Hypothalamus (tissue), 51 donors: Measurements from ENCODE around the gene SRSF10.
"Not testable (repeated sequence)": the region's sequence is repeated elsewhere in the genome, so short reads cannot be mapped to it uniquely, and the experiment has no call there.

Experiments
- DNase-seq, 51 donors: peaks; one replicate each; lab custom pipeline; 2025; lab: John Stamatoyannopoulos, UW

The SRSF10 gene

DNA sequence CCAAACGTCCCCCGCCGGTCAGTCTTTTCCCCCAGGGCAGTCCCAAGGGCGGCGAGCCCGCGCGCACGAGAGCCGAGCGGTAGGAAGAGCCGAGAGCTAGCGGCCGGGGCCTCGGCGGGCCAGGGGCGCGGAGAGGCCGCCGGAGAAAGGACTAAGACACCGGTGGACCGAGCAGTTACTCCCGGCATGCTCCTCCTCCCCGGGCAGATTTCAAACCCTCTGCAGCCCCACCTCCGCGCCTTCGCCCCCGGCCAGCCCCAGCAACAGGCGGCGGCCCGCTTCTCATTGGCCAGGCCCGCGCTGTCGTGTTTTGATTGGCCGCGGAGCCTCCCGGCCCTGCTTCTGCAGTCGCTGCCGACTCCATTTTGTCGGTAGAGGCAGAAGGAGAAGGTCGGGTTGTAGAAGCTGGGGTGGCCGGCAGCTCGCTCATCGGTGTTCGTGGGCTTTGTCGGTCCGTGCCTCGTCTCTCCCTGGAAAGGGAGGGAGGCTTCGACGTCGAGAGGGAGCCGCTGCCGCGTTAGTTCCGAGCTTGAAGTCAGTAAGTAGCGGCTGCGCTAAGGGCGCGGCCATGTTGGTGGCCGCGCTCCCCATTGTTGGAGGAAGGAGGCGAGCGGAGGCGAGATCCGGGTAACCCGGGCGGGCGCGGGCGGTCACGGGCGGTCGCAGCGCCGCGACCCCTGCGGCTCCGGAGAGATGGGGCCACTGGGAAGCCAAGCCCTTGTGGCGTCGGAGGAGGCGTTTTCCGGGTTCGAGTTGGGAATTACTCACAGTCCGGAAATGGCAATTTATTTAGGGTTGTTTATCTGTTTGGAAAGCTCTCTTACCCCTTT, 20.5 kb downstream of the SRSF10 start, which contains the start of gene PNRC2:
Gene PNRC2 (plus strand): TSS at position 368 of the 830 bp plus-strand sequence. CDS start 1,630 bp downstream, outside the sequence.
- peak; percentile 69 to 98 (median 95) for DNase-seq

DNA sequence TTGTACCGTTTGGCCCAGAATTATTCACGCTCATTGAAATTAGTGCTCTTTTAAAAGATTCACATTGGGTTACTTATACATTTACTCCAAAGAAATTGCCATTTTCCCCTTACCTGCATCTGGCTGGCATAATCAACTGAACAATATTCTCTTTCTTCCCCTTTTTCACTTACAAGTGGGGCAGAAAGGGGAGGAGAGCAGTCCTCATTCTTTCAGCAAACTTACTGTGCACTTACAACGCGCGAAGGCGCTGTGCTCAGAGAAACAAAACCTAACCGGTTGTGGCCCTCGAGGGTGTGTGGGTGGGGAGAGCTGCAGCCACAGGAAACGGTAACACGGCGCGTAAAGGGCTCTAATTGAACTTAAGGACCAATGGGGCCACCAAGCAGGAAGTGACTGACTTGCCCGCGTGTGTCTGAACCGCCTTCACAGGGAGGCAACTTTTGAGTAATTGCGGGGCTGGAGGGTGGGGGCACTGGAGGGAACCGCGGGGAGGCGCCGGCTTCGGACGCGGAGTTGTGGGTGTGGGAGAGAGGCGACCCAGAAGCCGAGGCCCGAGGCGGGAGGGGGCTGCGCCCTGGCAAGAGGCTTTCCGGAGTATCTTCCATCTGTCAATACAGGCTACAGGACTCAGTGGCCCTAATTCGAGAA, 21.2 kb downstream of the SRSF10 start:
- DNase-seq: peak in 47 of 51 donors; percentile 21 to 87 (median 62)

DNA sequence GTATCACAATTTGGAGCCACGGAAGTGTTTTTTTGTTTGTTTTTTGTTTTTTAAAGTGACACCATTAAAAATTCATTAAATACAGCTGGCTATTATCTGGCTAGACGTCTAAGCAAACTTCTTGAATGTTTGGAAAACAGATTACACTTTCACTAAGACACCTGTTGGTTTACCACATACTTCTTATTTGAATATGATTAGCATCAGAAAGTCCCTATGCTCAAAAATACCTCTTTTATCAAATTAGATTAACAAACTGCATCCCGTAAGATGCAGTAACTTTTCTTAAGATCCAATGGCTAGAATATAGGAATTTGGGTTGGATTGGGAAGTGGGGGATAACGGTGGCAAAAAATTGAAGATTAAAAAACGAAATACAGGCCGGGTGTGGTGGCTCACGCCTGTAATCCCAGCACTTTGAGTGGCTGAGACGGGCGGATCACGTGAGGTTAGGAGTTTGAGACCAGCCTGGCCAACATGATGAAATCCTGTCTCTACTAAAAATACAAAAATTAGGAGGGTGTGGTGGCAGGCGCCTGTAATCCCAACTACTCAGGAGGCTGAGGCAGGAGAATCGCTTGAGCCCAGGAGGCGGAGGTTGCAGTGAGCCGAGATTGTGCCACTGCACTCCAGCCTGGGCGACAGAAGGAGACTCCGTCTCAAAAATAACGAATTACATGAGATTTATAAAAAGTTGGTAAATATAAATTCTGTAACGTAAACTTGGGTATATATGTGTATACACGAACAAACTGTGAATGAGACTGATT, 21.9 kb downstream of the SRSF10 start:
- not testable (repeated sequence) for DNase-seq

DNA sequence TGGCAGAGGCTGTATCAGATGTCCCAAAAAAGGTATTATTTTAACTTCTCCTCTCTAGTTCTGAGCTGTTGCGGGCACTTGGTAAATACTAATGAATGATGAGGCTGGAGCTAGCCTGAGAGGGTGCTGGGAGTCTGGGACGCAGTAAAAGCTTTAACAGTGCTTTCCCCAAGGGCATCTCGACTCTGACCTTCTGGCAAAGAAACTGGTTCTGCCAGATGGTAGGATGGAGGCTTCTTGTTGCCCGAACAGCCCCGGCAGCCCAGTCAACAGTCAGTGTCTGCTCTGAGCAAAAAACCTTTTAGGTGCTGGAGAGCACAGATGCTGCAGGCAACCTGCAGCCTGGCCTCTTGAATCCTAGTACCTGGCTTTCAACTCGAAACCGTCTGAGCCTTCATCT, 23.0 kb downstream of the SRSF10 start:
- no peak for DNase-seq

DNA sequence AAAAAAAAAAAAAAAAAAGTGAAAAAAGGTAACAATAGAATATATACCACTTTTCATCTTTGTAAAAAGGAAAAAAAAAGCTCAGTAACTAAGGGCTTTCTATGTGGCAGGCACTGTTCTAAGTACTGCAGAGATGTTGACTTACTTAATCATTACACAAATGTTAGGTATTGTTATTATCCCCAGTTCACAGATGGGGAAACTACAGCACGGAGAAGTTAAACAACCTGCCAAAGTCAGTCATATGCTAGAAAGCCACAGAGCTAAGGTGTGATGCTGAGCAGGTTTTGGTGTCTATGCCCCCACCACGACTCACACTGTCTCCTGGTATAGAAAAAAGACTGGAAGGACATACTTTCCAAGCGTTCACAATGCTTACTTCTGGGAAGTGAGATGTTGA, 27.1 kb downstream of the SRSF10 start:
- DNase-seq: no peak

DNA sequence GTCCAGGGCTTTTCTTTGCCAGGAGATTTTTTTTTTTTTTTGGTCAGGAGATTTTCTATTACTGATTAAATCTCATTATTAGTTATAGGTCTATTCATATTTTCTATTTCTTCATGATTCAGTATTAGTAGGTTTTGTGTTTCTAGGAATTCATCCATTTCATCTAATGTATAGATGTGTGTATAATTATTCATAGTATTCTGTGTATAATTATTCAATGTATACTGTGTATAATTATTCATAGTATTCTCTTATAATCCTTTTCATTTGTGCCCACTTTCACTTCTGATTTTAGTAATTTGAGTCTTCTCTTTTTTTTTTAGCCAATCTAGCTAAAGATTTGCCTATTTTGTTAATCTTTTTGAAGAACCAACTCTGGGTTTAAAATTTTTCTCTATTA, 32.8 kb downstream of the SRSF10 start:
- no peak for DNase-seq

DNA sequence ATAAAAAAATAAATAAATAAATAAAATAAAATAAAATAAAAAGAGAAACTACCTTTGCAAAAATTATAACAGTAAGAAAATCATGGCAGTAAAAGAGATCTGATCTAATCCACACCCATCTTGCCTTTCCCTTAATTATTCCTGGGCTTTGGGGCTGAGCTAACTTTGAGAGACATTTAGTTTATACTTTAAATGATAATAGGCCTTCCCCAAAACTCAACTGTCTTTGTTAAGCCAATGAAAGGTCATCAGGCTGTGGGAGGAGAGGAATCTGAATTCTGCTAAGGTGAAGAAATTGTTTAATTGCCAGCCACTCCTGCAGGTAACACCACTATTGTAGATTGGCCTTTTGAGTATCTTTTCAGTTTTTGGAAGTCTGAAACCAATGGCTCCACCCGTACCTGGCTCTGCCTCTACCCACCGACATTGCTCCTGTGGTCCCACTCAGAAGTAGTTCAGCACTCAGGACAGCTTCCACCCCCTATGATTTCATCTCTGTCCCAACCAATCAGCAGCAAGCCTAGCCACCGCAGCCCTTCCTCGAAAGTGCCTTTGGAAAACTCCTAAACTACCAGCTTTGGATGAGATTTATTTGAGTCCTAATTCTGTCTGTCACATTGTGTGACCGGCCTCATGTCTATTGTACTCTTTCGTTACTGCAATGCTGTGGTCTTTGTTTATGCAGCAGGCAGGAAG, 43.5 kb downstream of the SRSF10 start:
- DNase-seq: no peak

DNA sequence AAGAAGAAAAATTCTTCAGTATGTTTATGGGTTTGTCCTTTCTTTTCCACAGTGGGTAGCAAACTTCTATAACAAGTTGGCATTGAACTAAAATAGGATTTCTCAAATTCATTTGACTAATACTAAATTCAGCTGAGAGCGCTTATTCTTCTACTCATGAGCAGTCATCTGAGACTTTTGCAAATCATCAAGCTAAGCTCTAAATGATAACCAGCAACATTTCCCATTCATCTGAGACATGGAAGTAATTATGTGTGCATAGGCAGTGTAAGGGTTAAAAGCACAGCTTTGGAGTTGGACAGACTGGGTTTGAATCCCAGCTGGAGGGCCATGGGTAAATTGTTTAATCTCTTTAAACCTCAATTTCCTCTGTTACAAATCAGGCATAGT, 48.6 kb downstream of the SRSF10 start:
- DNase-seq: no peak

DNA sequence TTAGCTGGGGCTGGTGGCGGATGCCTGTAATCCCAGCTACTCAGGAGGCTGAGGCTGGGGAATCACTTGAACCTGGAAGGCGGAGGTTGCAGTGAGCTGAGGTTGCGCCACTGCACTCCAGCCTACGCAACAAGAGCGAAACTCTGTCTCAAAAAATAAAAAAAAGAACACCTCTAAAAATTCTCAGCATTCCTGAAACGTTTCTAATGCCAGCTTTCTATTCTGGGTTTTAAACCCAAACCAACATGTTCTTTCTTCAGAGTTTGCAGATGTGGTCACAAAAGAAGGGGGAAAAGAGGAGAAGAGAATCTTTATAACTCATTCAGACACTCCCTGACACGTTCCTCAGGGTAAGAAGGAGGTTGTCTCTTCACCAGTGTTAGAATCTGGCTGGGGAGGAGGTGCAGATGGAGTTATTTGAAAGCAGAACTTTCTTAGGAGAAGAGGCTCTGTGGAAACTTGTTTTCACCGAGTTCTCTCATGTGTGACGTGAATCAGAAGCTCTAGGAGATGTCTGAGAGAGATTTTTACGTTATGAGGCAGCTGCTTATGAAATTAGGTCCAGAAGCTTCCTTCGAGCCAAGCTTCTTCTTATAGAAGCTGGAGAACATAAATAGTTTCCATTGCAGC, 49.2 kb downstream of the SRSF10 start:
- no peak for DNase-seq

DNA sequence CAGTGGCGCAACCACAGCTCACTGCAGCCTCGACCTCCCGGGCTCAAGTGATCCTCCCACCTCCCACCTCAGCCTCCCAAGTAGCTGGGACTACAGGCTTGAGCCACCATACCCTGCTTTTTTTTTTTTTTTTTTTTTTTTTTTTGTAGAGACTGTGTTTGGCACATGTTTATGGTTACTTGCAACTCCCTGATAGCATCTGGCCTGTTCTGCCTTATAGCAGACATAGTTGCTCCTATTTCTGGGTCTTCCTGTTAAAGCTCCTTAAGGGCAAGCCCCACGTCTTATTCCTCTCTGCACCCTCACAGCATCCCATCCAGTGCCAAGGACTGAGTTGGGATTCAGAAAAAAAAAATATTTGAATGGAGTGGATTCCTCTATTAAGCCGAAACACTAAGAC, 49.9 kb downstream of the SRSF10 start:
- DNase-seq: no peak

DNA sequence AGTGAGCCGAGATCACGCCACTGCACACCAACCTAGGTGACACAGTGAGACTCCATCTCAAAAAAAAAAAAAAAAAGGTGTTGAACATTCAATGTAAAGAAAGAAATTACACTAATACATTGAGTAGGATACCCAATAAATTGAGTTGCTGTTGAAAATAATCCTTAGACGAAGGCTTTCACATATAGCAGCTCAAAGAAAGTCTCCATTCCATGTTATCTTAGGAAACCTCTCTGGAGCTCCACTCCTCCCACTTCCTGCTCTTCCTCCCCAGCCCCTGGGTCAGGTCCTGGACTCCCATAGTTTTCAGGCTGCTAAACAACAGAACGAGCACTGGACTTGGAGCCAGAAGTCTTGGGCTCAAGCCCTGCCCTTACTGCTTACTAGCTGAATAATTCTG, 51.3 kb downstream of the SRSF10 start:
- DNase-seq: no peak

DNA sequence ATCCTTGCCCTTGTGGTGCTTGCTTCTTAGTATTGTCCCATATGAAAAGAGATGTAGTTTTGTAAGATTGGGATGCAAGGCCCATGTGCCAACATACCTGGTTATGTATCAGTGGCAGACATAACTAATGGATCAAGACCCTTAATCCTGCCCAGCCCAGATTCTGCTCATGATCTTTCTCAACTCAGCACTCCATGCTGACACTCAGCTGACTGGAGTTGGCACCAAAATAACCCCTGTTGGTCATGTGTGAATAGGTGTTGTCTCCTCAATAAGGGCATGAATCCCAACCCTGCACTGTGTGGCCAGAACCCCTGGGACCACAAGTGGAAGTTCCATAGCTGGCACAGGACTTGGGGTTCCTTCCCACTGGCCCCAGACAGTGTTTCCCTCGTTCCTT, 53.0 kb downstream of the SRSF10 start:
- no peak for DNase-seq

DNA sequence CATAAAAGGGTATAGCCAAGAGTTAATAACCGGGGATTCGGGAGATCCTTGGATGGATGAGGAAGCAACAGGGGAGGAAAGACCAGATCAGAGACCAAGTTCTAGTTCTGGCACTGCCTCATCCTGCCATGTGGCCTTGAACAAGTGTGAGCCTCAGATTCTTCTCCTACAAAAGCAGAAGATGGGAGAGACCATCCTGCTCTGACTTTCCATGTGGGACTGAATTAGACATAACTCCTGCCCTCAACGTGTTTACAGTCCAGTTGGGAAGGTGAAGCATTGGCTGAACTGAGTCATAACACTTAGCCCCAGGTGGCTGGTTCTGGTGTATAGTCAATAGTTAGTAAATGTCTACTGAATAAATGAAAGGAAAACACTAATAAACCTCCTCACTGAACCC, 54.8 kb downstream of the SRSF10 start:
- no peak for DNase-seq

DNA sequence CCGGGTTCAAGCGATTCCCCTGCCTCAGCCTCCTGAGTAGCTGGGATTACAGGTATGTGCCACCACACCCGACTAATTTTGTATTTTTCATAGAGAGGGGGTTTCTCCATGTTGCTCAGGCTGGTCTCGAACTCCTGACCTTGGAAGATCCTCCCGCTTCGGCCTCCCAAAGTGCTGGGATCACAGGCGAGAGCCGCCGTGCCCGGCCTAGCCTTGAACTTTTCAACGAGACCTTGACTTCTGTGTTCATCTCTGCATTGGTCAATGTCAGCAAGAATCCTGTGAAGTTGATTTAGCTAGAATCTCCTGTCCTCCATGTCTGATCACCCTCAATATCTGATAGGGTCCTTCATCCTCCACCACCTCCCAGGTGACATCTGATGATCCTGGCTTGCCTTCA, 55.5 kb downstream of the SRSF10 start:
- DNase-seq: no peak

DNA sequence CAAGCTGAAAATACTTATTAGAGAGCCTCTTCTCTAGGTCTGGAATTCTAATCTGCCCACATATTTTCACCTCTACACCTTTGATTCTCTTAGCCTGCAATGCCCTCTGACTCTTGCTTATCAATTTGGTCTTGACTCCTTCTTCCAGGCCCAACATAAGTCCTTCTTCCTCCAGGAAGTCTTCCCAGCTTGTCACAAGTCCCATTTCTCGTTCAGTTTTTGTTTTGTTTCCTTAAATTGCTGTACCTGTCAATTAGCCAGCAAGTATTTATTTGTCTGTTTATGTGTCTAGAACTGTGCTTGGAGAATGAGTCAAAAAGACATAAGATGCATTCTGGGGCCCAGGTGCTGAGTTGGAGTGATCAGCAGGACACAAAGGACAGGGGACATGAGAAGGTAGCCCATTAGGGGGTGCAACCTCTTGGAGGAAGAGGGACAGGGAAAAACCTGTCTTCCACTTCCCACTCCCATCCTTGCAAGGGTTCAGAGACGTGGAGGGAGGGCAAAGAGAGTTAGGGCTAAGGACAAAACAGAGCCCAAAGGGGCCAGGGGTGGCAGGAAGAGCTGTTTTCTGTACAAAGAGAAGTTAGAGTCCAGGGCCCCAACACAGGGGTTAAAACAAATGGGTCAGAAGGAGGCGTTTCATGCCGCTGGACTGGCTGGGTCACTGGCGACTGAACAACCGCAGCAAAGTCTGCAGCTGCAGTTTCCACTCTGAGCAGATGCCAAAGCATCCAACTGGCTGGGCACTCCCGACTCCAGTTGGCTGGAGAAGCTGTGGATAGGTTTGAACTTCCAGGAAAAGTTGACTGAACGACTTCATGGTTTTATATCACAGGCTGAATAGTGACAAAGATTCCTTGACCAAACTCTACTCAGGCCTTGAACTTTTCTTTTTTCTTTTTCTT, 56.3 kb downstream of the SRSF10 start:
- DNase-seq: peak in 3 of 51 donors; percentile 5 to 13 (median 9)

DNA sequence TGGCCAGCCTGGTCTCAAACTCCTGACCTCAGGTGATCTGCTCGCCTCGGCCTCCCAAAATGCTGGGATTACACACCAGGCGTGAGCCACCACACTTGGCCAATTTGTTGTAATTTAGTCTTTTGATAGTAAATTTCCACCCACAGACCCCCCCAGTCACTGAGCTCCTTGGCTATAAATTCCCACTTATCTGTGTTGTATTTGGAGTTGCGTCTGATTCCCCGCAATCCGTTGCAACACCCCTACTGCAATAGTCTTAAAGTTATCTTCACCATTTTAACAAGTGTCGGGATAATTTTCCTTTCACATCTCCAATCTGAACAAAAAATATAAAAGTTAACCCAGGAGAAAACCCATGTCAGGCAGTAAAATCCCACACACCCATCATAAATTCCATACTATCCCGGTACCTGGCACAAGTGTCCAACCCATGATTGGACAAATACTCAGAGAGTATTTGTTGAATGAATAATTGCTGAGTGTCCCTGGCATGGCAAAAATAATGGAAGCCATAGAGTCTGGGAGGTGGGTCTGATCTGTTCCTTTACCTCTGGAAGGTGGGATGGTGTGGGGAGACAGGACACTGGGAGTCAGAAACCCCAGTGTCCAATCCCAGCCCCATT, 57.7 kb downstream of the SRSF10 start:
- DNase-seq: no peak

DNA sequence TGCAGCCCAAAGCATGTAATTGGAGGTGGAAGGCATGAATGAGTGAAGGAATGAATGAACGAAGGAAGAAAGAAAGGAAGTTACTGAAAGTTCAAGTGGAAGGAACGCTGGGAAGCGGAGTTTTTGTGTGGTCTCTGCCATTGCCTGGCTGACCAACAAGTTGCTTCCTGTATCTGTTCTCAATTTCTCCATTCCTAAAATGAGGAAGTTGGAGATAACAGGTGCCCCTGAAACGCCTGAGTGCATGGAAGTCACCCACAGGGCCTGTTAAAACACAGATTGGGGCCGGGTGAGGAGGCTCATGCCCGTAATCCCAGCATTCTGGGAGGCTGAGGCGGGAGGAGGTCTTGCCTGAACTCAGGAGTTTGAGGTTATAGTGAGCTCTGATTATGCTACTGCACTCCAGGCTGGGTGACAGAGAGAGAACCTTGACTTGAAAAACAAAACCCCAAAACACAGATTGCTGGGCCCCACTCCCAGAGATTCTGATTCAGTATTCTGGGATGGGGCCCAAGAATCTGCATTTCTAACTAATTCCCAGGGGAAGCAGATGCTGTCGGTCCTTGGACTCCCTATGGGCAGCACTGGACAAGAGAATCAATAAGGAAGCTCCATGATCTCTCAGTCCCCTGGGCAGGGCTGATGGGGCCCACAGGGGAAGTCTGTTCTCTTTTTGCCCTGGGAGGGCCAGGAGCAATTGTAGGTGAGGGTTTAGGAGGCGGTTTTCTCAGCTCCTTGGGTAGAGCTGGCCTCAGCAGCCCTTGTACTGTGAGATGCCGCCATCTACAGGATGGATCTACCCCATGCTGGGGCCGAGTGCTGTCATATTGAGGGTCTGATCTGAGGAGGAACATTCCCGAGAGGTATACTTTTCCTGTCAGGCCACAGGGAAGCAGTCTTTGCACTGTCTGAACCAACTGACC, 63.7 kb downstream of the SRSF10 start:
- DNase-seq: peak in 20 of 51 donors; percentile 4 to 36 (median 17)

DNA sequence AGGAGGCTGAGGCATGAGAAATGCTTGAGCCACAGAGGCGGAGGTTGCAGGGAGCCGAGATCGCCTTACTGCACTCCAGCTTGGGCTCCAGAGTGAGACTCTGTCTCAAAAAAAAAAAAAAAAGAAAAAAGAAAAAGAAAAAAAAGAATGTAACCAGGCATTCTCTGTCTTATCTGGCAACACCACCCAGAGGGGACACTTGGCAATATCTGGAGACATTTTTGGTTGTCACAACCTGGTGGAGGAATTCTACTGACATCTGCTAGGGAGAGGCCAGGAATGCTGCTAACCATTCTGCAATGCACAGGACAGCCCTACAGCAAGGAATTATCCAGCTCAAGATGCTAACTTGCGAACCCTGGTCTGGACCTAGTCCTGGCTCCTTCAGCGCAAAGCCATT, 64.7 kb downstream of the SRSF10 start:
- DNase-seq: no peak
